H1 (cell line): ENCODE results near the gene ENO4. TPM values are rescaled to one million over a fixed set of nuclear protein-coding genes. Genes with fewer than 3 reads are reported as not detected.

ENCODE experiments used
- GABPA ChIP-seq: IDR thresholded peaks from 2 replicates; pipeline ENCODE4 v1.6.1; 2011; ENCODE audit warnings: mild to moderate bottlenecking, low read length, moderate library complexity, borderline replicate concordance; ENCODE audit not compliant: insufficient read depth
- SP1 ChIP-seq: IDR thresholded peaks from 2 replicates; pipeline ENCODE4 v1.6.1; 2011; ENCODE audit warnings: low read depth, low read length
- TBP ChIP-seq: IDR thresholded peaks from 2 replicates; pipeline ENCODE4 v1.6.1; 2011; ENCODE audit warnings: low read depth, low read length, improper control_type of control experiment
- TEAD4 ChIP-seq: IDR thresholded peaks from 2 replicates; pipeline ENCODE4 v1.6.1; 2012; ENCODE audit warnings: low read depth, low read length, inconsistent platforms, mixed read lengths
- ZNF274 ChIP-seq: IDR thresholded peaks from 2 replicates; pipeline ENCODE4 v1.7.0; 2012; ENCODE audit warnings: low read length, borderline replicate concordance; ENCODE audit errors: extremely low read depth
- polyA plus RNA-seq, 7 experiments: library from polyadenylated mRNA; depleted of rRNA in 3 of 7; stranded (reverse) in 5 of 7; unstranded in 2 of 7; fragments of >200 nt in 5 of 7; fragments of 200-250 nt in 2 of 7; gene quantifications; 1 replicate in 5 of 7; 2 replicates in 1 of 7; 4 replicates in 1 of 7; pipeline versions ENCODE4 v1.2.1 to v1.2.3, GENCODE V29; 2011 to 2013; ENCODE audit warnings: missing spikeins in 2 of 7, mixed read lengths in 2 of 7
- total RNA-seq: library from RNA; stranded (reverse); fragmentation: NEBNext Ultra II Directional; extraction: Animal tissue kit (Norgen Biotek cat#: 25700); gene quantifications from 2 replicates; pipeline ENCODE4 v1.2.1, GENCODE V29; 2021
- TF ChIP-seq, protein P1 (sequence below), 3 experiments: IDR thresholded peaks; 1 replicate in 2 of 3; 2 replicates in 1 of 3; pipeline versions ENCODE4 v1.5.1 to v1.6.1; 2011; ENCODE audit warnings: low read length in 3 of 3, mild to moderate bottlenecking in 3 of 3, inconsistent platforms in 2 of 3, low read depth in 1 of 3, moderate library complexity in 1 of 3; ENCODE audit not compliant: insufficient read depth in 1 of 3; ENCODE audit errors: control extremely low read depth in 1 of 3

ENO4 gene
- total and polyA plus RNA-seq, 2 of the 8 experiments (the other 6 are each of a cell fraction or from before 2014, with no cell fraction given): 0.77 TPM; not detected in 1

- no peak for TF ChIP-seq GABPA
- peak; percentile 45; the same call in 1 of the 2 replicates for TF ChIP-seq TEAD4
- TF ChIP-seq TBP: peak; percentile 44; the same call in 1 of the 2 replicates
- no peak for TF ChIP-seq ZNF274
- TF ChIP-seq, protein P1, sequence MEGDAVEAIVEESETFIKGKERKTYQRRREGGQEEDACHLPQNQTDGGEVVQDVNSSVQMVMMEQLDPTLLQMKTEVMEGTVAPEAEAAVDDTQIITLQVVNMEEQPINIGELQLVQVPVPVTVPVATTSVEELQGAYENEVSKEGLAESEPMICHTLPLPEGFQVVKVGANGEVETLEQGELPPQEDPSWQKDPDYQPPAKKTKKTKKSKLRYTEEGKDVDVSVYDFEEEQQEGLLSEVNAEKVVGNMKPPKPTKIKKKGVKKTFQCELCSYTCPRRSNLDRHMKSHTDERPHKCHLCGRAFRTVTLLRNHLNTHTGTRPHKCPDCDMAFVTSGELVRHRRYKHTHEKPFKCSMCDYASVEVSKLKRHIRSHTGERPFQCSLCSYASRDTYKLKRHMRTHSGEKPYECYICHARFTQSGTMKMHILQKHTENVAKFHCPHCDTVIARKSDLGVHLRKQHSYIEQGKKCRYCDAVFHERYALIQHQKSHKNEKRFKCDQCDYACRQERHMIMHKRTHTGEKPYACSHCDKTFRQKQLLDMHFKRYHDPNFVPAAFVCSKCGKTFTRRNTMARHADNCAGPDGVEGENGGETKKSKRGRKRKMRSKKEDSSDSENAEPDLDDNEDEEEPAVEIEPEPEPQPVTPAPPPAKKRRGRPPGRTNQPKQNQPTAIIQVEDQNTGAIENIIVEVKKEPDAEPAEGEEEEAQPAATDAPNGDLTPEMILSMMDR (IDR thresholded peaks at IDR 0.05; ENCODE audit: control extremely low read depth in 1 of 3, insufficient read depth in 1 of 3, low read depth in 1 of 3, low read length in 3 of 3): no peak
- TF ChIP-seq SP1: peak; percentile 33; the same call in 1 of the 2 replicates
Observed at GRCh38 chr10:116836083-116836482, 13.2 kb upstream of the ENO4 start (continued).
